ENCODE measurements around the gene LIM2.

Gene LIM2

GRCh38 chr19:51392701-51393100 lies 4.9 kb upstream of the LIM2 start:
- no peak for DNase-seq (ENCODE audit: extremely low read depth, low read depth)
- TF ChIP-seq CTCF (IDR thresholded peaks at IDR 0.05; ENCODE audit: low read depth, low read length), result no peak

- DNase-seq (ENCODE audit: extremely low read depth, low read depth), result no peak
- TF ChIP-seq CTCF (IDR thresholded peaks at IDR 0.05; ENCODE audit: low read depth, low read length), result no peak
Observed at GRCh38 chr19:51391073-51391611, 3.4 kb upstream of the LIM2 start.

- TF ChIP-seq CTCF (IDR thresholded peaks at IDR 0.05; ENCODE audit: low read depth, low read length), result no peak
- DNase-seq (ENCODE audit: extremely low read depth, low read depth), result no peak
Observed at GRCh38 chr19:51389143-51389542, 1.4 kb upstream of the LIM2 start.

GRCh38 chr19:51386882-51387520 lies 773 bp downstream of the LIM2 start:
- DNase-seq (ENCODE audit: extremely low read depth, low read depth), result no peak
- TF ChIP-seq CTCF (IDR thresholded peaks at IDR 0.05; ENCODE audit: low read depth, low read length), result no peak

- no peak for TF ChIP-seq CTCF (IDR thresholded peaks at IDR 0.05; ENCODE audit: low read depth, low read length)
- DNase-seq (ENCODE audit: extremely low read depth, low read depth), result no peak
Observed at GRCh38 chr19:51382004-51382403, 5.8 kb downstream of the LIM2 start.

- no peak for TF ChIP-seq CTCF (IDR thresholded peaks at IDR 0.05; ENCODE audit: low read depth, low read length)
- no peak for DNase-seq (ENCODE audit: extremely low read depth, low read depth)
Observed at GRCh38 chr19:51380379-51380778, 7.4 kb downstream of the LIM2 start.

- TF ChIP-seq CTCF (IDR thresholded peaks at IDR 0.05; ENCODE audit: low read depth, low read length), result no peak
- no peak for DNase-seq (ENCODE audit: extremely low read depth, low read depth)
Observed at GRCh38 chr19:51377422-51377821, 10.4 kb downstream of the LIM2 start.
